ENCODE results near the gene CAPN2. TPM values are rescaled to one million over a fixed set of nuclear protein-coding genes. Genes with fewer than 3 reads are reported as not detected.

Gene CAPN2
- total RNA-seq, 1 donor from 2014 or later, result 306 TPM

DNA sequence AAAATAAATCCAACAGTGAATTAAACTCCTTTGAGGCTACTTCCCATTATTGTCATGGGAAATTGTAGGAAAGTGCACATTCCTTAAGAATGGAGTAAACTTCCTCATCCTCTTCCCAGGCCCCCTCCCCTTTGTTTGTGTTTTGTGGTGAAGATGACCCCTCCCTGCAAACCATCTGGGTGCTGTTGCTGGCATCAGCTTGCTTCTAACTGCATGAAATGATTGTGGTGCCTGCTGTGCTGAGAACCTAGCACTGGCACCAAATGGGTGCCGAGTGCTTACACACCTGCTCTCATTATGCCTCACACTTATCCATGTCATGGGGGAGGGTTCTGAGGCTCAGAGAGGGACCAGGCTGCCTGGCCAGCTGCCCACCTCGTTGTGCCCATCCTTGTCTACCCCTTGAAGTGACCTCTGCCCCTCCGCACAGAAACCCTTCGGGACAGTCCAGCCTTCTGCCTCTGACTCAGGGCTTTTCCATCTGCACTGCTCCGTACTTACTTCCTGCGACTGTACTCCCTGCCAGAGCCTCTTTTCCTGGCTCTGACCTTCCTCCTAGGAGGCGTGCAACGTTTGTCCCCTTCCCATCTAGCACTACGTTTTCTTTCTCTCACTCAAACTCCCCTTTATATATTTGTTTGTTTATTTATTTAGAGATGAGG lies 30.6 kb downstream of the CAPN2 start:
- H3K9me3 ChIP-seq, result no peaks in the 10 kb centered on the region
- no peaks in the 10 kb centered on the region for H3K27me3 ChIP-seq
- TF ChIP-seq, protein P1, sequence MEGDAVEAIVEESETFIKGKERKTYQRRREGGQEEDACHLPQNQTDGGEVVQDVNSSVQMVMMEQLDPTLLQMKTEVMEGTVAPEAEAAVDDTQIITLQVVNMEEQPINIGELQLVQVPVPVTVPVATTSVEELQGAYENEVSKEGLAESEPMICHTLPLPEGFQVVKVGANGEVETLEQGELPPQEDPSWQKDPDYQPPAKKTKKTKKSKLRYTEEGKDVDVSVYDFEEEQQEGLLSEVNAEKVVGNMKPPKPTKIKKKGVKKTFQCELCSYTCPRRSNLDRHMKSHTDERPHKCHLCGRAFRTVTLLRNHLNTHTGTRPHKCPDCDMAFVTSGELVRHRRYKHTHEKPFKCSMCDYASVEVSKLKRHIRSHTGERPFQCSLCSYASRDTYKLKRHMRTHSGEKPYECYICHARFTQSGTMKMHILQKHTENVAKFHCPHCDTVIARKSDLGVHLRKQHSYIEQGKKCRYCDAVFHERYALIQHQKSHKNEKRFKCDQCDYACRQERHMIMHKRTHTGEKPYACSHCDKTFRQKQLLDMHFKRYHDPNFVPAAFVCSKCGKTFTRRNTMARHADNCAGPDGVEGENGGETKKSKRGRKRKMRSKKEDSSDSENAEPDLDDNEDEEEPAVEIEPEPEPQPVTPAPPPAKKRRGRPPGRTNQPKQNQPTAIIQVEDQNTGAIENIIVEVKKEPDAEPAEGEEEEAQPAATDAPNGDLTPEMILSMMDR (IDR thresholded peaks at IDR 0.05), result no peak
- intact Hi-C loops (cut with DNase I), result no loop called here
- ATAC-seq, result no peak
- no peak overlapping the region for H3K4me3 ChIP-seq
- H3K4me1 ChIP-seq, result peaks cover 27% of the 10 kb centered on the region
- no peak for DNase-seq
- peaks cover 45% of the 10 kb centered on the region for H3K36me3 ChIP-seq
- H3K27ac ChIP-seq, result no peak overlapping the region

GRCh38 chr1:223745731-223746130 lies 33.4 kb downstream of the CAPN2 start:
- TF ChIP-seq, protein P1 (IDR thresholded peaks at IDR 0.05), result no peak
- H3K36me3 ChIP-seq, result peaks cover 60% of the 10 kb centered on the region
- H3K27me3 ChIP-seq, result no peaks in the 10 kb centered on the region
- H3K4me3 ChIP-seq, result no peak overlapping the region
- H3K27ac ChIP-seq, result no peak overlapping the region
- no peaks in the 10 kb centered on the region for H3K9me3 ChIP-seq
- peaks cover 17% of the 10 kb centered on the region for H3K4me1 ChIP-seq
- DNase-seq, result no peak
- no peak for ATAC-seq
- intact Hi-C loops (cut with DNase I), result no loop called here

DNA sequence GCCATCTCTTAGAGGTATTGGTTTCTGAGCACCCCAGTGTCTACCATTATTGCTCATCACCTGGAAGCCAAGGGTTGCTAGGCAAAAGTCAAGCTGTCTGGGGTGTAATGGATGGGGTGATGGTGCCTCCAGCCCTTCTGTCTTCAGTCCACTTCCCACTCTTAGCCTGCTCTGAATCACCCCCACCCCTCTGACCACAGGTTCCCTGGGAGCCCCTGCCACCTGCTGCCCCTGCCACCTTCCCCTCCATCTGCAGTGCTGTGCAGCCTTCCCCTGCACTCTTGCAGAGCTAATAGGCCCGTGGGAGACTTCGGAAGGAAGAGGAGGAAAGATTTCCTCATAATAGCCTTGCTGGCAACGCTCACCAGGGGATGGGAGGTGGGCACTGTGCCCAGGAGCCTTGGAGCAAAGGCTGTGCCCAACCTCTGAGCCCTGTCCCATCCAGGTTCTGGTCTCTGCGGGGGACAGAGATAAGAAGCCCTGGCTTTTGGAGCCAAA lies 35.5 kb downstream of the CAPN2 start:
- no peak overlapping the region for H3K4me3 ChIP-seq
- H3K27ac ChIP-seq, result peak overlapping the region; percentile 76
- no peak for DNase-seq
- H3K27me3 ChIP-seq, result no peaks in the 10 kb centered on the region
- peak; percentile 25 for ATAC-seq
- TF ChIP-seq, protein P1 (IDR thresholded peaks at IDR 0.05), result no peak
- peaks cover 82% of the 10 kb centered on the region for H3K36me3 ChIP-seq
- intact Hi-C loops (cut with DNase I), result loop anchor here (2.0 kb wide), 1 partner anchor 37 kb away; no protein-coding TSS in a partner anchor
- peaks cover 17% of the 10 kb centered on the region for H3K4me1 ChIP-seq
- H3K9me3 ChIP-seq, result no peaks in the 10 kb centered on the region

DNA sequence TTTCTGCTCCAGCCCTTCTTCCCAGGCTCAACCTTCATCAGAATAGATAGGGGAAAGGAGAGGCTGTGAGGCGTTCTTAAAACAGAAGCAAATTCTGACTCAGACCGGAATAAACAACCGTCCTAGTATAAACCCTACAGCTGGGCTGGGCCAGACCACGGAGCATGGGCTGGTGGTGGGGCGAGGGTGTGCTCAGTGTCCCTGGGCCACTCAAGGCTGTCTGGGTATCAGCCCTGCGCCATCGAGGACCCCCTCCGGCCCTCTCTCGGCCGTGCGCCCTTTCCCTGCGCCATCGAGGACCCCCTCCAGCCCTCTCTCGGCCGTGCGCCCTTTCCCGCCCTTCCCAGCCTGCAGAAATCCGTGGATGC lies 36.0 kb downstream of the CAPN2 start:
- H3K27me3 ChIP-seq, result no peaks in the 10 kb centered on the region
- no peak for DNase-seq
- peak overlapping the region; percentile 76 for H3K27ac ChIP-seq
- H3K4me1 ChIP-seq, result peaks cover 17% of the 10 kb centered on the region
- TF ChIP-seq, protein P1 (IDR thresholded peaks at IDR 0.05), result no peak
- H3K9me3 ChIP-seq, result no peaks in the 10 kb centered on the region
- intact Hi-C loops (cut with DNase I), result loop anchor here (2.0 kb wide), 1 partner anchor 38 kb away; no protein-coding TSS in a partner anchor
- peak; percentile 57 for ATAC-seq
- peaks cover 84% of the 10 kb centered on the region for H3K36me3 ChIP-seq
- peak overlapping the region; percentile 55 for H3K4me3 ChIP-seq

DNA sequence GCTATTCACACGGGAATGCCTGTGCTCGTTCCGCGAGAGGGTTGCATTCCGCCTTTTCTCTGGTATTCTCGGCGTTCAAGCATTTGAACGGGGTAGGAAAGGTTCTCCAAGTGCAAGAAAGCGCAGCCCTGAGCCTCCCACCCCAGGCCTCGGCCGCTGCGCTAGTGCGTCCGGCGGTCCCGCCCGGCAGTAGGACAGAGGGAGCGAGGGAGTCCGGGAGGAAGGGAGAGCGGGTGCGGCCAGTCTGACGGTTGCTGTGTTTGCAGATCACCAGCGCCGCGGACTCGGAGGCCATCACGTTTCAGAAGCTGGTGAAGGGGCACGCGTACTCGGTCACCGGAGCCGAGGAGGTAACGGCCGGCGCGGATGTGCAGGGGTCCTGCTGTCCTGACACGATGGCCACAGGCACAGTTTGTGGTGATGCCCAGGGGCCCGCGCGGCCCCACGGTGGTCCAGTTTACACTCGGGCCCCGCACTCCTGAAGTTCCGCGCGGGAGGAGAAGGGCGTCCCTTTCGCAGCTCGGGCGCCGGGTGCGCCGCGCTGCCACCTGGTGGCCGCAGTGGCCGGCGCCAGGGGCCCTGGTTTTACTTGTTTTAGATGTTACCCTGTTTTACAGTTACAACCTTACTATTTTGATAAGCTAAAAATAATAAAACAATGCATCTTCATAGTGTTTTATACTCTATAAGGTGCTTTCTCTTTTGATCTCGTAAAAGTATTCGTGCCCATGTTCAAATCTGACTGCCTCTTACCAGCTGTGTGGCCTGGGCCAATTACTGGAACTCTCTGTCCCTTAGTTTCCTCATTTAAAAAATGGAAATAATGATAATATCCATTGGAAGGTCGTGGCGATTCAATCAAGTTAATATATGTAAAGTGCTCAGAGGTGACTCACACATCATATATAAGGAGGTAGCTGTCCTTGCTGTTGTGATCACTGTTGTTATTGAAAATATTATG lies 36.7 kb downstream of the CAPN2 start:
- H3K4me1 ChIP-seq, result peaks cover 17% of the 10 kb centered on the region
- no peaks in the 10 kb centered on the region for H3K27me3 ChIP-seq
- H3K4me3 ChIP-seq, result peak overlapping the region; percentile 55
- H3K36me3 ChIP-seq, result peaks cover 84% of the 10 kb centered on the region
- peak overlapping the region; percentile 76 for H3K27ac ChIP-seq
- TF ChIP-seq, protein P1 (IDR thresholded peaks at IDR 0.05), result peak; percentile 97
- ATAC-seq (peak; percentile 90), DNase-seq (peak; percentile 84)
- no peaks in the 10 kb centered on the region for H3K9me3 ChIP-seq
- intact Hi-C loops (cut with DNase I), result loop anchor here (2.0 kb wide), 1 partner anchor 38 kb away; no protein-coding TSS in a partner anchor

Measured in upper lobe of right lung (tissue), 1 donor.